B cell (primary cell): ENCODE data around the gene FZD2.

ENCODE experiments used
- EZH2 ChIP-seq: IDR thresholded peaks from 2 replicates; pipeline ENCODE4 v1.6.1; 2012; ENCODE audit warnings: borderline replicate concordance, low read depth, mild to moderate bottlenecking, moderate library complexity, low read length; ENCODE audit not compliant: insufficient read depth, poor library complexity, severe bottlenecking
- TF ChIP-seq, protein P1 (sequence below): fragments of 200-600 bp; IDR thresholded peaks from one replicate; pipeline ENCODE4 v1.8.0; 2022; ENCODE audit warnings: antibody characterized with exemption, mild to moderate bottlenecking

DNA sequence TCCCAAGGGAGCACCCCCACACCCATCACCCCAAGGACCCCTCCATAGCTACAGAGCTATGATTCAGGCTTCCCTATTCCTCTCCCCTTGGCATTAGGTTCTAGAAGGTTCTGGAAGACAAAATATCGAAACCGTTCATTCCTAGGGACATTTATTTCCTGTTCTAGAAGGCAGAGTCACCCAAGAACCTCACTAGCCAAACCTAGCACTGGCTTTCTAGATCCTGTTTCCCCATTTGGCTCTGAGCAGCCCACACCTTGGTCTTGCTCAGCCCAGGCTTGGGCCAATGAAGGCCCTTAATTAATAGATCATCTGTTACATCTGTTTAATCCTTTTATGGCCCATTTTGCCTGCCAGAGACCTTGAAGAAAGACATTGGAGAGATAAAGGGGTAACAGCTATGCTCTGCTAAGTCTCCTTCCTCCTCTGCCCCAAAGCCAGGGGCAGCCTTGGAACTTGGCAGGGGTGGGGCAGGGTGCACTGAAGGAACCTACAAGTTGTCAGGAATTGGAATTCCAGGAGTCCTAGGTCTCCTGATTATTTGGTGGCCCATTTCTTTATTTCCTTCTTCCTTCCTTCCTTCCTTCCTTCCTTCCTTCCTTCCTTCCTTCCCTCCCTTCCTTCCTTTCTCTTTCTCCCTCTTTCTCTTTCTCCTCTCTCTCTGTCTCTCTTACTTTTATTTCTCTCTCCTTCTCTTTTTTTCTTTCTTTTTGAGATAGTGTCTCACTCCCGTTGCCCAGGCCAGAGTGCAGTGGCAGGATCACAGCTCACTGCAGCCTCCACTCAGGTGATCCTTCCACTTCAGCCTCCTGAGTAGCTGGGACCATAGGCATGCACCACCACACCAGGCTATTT lies 8.7 kb upstream of the FZD2 start:
- TF ChIP-seq, protein P1, sequence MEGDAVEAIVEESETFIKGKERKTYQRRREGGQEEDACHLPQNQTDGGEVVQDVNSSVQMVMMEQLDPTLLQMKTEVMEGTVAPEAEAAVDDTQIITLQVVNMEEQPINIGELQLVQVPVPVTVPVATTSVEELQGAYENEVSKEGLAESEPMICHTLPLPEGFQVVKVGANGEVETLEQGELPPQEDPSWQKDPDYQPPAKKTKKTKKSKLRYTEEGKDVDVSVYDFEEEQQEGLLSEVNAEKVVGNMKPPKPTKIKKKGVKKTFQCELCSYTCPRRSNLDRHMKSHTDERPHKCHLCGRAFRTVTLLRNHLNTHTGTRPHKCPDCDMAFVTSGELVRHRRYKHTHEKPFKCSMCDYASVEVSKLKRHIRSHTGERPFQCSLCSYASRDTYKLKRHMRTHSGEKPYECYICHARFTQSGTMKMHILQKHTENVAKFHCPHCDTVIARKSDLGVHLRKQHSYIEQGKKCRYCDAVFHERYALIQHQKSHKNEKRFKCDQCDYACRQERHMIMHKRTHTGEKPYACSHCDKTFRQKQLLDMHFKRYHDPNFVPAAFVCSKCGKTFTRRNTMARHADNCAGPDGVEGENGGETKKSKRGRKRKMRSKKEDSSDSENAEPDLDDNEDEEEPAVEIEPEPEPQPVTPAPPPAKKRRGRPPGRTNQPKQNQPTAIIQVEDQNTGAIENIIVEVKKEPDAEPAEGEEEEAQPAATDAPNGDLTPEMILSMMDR, result no peak
- TF ChIP-seq EZH2, result no peak
